Body of pancreas (tissue), 4 donors: Measurements from ENCODE around the gene CRIM1. TPM values are rescaled to one million over a fixed set of nuclear protein-coding genes. Genes with fewer than 3 reads are reported as not detected.

Source experiments
- ATAC-seq: fragments of 150-250 bp; one replicate; pipeline ENCODE4 v1.9.1; 2016
- DNase-seq, 4 donors: peaks; one replicate each; pipeline ENCODE4 v3.0.0-alpha.2; 2019
- H3K27ac ChIP-seq, 4 donors: fragments of 200-600 bp; sonication (generic); 1 replicate in 3 of 4; 2 replicates in 1 of 4; pipeline versions ENCODE4 v1.5.1 to v1.6.1; 2016 to 2019; ENCODE audit warnings: mild to moderate bottlenecking in 1 of 4, mixed read lengths in 1 of 4, moderate library complexity in 1 of 4
- H3K27me3 ChIP-seq, 2 donors: fragments of 200-600 bp; sonication (generic); one replicate each; pipeline ENCODE4 v1.6.0; 2016; ENCODE audit warnings: mild to moderate bottlenecking in 1 of 2
- H3K36me3 ChIP-seq, 2 donors: fragments of 200-600 bp; sonication (generic); replicated peaks in 1 of 2; 2 replicates each; pipeline ENCODE4 v1.5.1; 2016; ENCODE audit warnings: low read depth in 2 of 2; ENCODE audit not compliant: insufficient read depth in 1 of 2
- H3K4me1 ChIP-seq: fragments of 200-600 bp; sonication (generic); one replicate; pipeline ENCODE4 v1.6.0; 2016
- H3K4me3 ChIP-seq, 2 donors: fragments of 200-600 bp; sonication (generic); 1 replicate in 1 of 2; 2 replicates in 1 of 2; pipeline ENCODE4 v1.5.1; 2016 to 2019
- H3K9me3 ChIP-seq, 3 donors: fragments of 200-600 bp; sonication (generic); 1 replicate in 2 of 3; 2 replicates in 1 of 3; pipeline ENCODE4 v1.5.1; 2016
- POLR2A ChIP-seq, 3 donors: fragments of 450-650 bp; IDR thresholded peaks; one replicate each; pipeline ENCODE4 v1.6.1; 2016; ENCODE audit warnings: antibody characterized with exemption in 3 of 3, mild to moderate bottlenecking in 2 of 3
- WGBS, 2 donors: methylation state at CpG; one replicate each; pipeline ENCODE4 v1.1.5; 2017; 5-methylcytosine and 5-hydroxymethylcytosine counted together
- intact Hi-C: fragments of 100-400 bp; cut with DNase I; formaldehyde crosslinking; loops from one replicate; pipeline ENCODE4 v1.15.1; 2023
- total RNA-seq, 2 donors: library from RNA; depleted of rRNA; stranded (reverse); fragments of >200 nt; gene quantifications; one replicate each; pipeline ENCODE4 v1.1.0, GENCODE V29; 2016
- TF ChIP-seq, protein P1 (sequence below), 7 experiments: fragments of 450-650 bp in 4 of 7; fragments of 200-600 bp in 3 of 7; sonication (generic) in 3 of 7; IDR thresholded peaks; one replicate each; pipeline ENCODE4 v1.5.1; 2016 to 2019; ENCODE audit warnings: antibody characterized with exemption in 7 of 7

The CRIM1 gene
- total RNA-seq, 2 donors from 2014 or later: 41.5 to 64.6 TPM

DNA sequence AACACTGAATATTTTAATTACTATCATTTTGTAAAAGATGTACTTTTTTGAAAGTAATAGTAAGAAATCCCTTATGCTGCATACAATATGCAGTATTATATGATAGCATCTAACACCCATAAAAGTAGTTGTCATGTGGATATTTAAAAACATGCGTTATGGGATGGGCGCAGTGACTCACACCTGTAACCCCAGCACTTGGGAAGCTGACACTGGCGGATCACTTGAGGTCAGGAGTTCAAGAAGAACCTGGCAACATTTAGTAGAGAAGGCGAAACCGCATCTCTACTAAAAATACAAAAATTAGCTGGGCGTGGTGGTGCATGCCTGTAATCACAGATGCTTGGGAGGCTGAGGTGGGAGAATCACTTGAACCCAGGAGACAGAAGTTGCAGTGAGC is 153.5 kb downstream of the CRIM1 start:
- Histone ChIP-seq H3K4me3 (no peak overlapping the region), H3K27me3 (no peaks in the 10 kb centered on the region), H3K9me3 (no peaks in the 10 kb centered on the region), H3K27ac (no peak overlapping the region), H3K36me3 (peaks cover 0 to 3% of the 10 kb centered on the region in 2 donors), H3K4me1 (no peaks in the 10 kb centered on the region)
- ATAC-seq (no peak), DNase-seq (no peak)
- no peak for TF ChIP-seq POLR2A (IDR thresholded peaks at IDR 0.05)
- TF ChIP-seq, protein P1, sequence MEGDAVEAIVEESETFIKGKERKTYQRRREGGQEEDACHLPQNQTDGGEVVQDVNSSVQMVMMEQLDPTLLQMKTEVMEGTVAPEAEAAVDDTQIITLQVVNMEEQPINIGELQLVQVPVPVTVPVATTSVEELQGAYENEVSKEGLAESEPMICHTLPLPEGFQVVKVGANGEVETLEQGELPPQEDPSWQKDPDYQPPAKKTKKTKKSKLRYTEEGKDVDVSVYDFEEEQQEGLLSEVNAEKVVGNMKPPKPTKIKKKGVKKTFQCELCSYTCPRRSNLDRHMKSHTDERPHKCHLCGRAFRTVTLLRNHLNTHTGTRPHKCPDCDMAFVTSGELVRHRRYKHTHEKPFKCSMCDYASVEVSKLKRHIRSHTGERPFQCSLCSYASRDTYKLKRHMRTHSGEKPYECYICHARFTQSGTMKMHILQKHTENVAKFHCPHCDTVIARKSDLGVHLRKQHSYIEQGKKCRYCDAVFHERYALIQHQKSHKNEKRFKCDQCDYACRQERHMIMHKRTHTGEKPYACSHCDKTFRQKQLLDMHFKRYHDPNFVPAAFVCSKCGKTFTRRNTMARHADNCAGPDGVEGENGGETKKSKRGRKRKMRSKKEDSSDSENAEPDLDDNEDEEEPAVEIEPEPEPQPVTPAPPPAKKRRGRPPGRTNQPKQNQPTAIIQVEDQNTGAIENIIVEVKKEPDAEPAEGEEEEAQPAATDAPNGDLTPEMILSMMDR (IDR thresholded peaks at IDR 0.05): no peak
- 77 to 81% methylated on average over 6 of the region's 6 CpGs for WGBS, 2 donors
- intact Hi-C loops: no loop called here

DNA sequence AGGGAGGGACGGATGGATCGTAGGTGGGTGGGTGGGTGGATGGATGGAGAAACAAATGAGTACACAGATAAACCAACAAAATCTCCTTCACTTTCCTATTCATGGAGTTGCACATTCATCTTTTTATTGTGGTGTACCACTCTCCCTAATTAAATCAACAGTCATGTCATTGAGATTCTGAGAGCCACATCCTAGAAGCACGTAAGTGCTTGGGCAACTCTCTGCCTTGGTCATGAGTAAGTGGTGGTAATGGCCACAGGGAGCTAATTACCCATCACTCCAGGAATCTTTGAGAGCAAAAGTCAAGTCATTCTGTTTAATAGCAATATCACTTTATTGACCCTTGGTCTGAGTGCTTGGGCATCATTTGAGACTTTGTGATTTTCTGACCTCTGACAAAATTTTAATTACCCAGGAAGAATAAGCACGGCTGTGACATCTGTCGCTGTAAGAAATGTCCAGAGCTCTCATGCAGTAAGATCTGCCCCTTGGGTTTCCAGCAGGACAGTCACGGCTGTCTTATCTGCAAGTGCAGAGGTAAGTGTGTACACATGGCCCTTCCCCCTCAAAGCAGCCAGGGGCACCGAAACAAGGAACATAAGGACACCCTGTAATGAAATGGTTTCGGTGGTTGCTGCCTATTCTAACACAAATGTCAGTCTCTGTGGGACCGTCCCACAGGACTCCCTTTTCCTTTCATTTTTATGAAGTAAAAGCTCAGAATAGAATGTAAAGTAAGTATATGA is 156.5 kb downstream of the CRIM1 start:
- intact Hi-C loops: no loop called here
- Histone ChIP-seq H3K9me3 (no peaks in the 10 kb centered on the region), H3K4me1 (no peaks in the 10 kb centered on the region), H3K36me3 (peaks cover 0 to 3% of the 10 kb centered on the region in 2 donors), H3K27me3 (no peaks in the 10 kb centered on the region), H3K4me3 (no peak overlapping the region), H3K27ac (no peak overlapping the region)
- ATAC-seq (no peak), DNase-seq (no peak)
- 63 to 64% methylated on average over 9 of the region's 9 CpGs for WGBS, 2 donors
- TF ChIP-seq, protein P1 (IDR thresholded peaks at IDR 0.05): no peak
- TF ChIP-seq POLR2A (IDR thresholded peaks at IDR 0.05): no peak

DNA sequence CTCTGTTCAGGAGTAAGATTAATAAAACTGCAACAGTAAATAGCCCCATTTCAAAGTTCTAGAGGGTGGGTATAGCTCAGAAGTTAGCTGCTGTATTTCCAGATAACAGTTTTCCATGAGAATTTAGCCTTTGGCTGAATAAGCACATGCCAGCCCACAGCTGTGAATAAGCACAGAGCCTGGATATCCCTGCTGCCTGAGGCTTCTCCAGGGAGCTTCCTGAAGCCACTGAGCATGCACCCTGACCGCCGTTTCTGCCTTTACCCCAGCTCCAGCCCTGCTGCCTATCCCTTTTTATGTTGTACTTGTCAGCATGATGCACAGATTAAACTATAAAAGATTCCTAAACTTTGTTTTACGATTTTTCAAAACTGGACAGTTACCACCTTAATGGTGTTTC is 157.1 kb downstream of the CRIM1 start:
- WGBS, 2 donors: 65 to 76% methylated on average over 3 of the region's 3 CpGs
- ATAC-seq (no peak), DNase-seq (no peak)
- H3K27me3 ChIP-seq: no peaks in the 10 kb centered on the region
- no peaks in the 10 kb centered on the region for H3K9me3 ChIP-seq
- H3K27ac ChIP-seq: no peak overlapping the region
- no peak overlapping the region for H3K4me3 ChIP-seq
- TF ChIP-seq, protein P1 (IDR thresholded peaks at IDR 0.05): no peak
- no peak for TF ChIP-seq POLR2A (IDR thresholded peaks at IDR 0.05)
- no peaks in the 10 kb centered on the region for H3K4me1 ChIP-seq
- intact Hi-C loops: no loop called here
- peaks cover 0 to 3% of the 10 kb centered on the region in 2 donors for H3K36me3 ChIP-seq

DNA sequence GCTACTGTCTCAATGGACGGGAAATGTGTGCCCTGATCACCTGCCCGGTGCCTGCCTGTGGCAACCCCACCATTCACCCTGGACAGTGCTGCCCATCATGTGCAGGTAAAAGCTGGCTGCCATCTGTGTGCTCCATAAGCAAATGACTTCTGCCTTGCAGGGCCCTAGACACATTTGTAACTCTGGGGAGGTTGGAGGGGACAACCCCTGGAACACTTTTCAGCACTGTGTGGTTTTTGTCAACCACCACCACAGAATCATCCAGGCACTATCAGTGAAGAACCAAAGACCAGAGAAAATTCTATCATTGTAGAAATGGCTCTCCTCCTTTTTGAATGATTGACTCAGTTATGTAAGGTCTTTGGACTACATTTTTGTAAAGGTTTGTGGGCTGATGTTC is 158.1 kb downstream of the CRIM1 start:
- no peak for DNase-seq
- intact Hi-C loops: no loop called here
- TF ChIP-seq POLR2A (IDR thresholded peaks at IDR 0.05): no peak
- TF ChIP-seq, protein P1 (IDR thresholded peaks at IDR 0.05): no peak
- H3K27me3 ChIP-seq: no peaks in the 10 kb centered on the region
- 67 to 92% methylated on average over 1 to 2 of the region's 2 CpGs for WGBS, 2 donors
- H3K27ac ChIP-seq: no peak overlapping the region
- H3K36me3 ChIP-seq: peaks cover 0 to 3% of the 10 kb centered on the region in 2 donors
- no peak overlapping the region for H3K4me3 ChIP-seq
- H3K4me1 ChIP-seq: no peaks in the 10 kb centered on the region
- no peak for ATAC-seq
- no peaks in the 10 kb centered on the region for H3K9me3 ChIP-seq

DNA sequence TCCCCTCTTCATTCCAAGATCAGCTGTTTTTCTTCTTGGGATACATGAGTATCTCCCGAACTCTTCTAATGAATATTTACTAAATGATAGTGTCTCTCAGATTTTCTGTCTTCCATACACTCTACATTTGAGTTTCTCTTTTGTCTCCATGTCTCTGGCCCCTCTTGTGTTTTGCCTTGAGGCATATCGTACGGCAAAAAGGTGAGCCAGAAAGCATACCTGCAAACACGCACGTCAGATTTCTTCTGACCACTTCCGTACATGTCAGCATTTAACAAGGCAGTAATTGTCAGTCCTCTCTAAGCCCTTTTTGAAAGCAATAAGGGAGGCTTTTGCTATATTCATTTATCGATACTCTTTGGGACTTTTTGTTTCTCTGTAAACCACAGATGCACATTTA is 160.0 kb downstream of the CRIM1 start:
- Histone ChIP-seq H3K4me1 (no peaks in the 10 kb centered on the region), H3K36me3 (peaks cover 0 to 3% of the 10 kb centered on the region in 2 donors), H3K27me3 (no peaks in the 10 kb centered on the region), H3K27ac (no peak overlapping the region), H3K4me3 (no peak overlapping the region), H3K9me3 (no peaks in the 10 kb centered on the region)
- 81 to 87% methylated on average over 7 of the region's 7 CpGs for WGBS, 2 donors
- intact Hi-C loops: no loop called here
- DNase-seq (no peak), ATAC-seq (no peak)
- TF ChIP-seq, protein P1 (IDR thresholded peaks at IDR 0.05): no peak
- TF ChIP-seq POLR2A (IDR thresholded peaks at IDR 0.05): no peak
